Neutrophil (primary cell): ENCODE measurements around the gene COL8A1.

Source experiments
- H3K27ac ChIP-seq: fragments of 200-600 bp; sonication (generic); 2 replicates; pipeline ENCODE4 v1.5.1; 2016; ENCODE audit warnings: mild to moderate bottlenecking, moderate library complexity
- H3K27me3 ChIP-seq: fragments of 200-600 bp; sonication (generic); 2 replicates; pipeline ENCODE4 v1.6.0; 2016; ENCODE audit warnings: mild to moderate bottlenecking
- H3K36me3 ChIP-seq: fragments of 200-600 bp; sonication (generic); 2 replicates; pipeline ENCODE4 v1.5.1; 2017
- H3K4me1 ChIP-seq, 2 experiments: fragments of 200-600 bp in 1 of 2; sonication (generic) in 1 of 2; 1 replicate in 1 of 2; 2 replicates in 1 of 2; pipeline versions ENCODE4 v1.5.1 to v1.6.1; 2013 to 2016; ENCODE audit warnings: low read depth in 1 of 2, low read length in 1 of 2, mild to moderate bottlenecking in 1 of 2, moderate library complexity in 1 of 2; ENCODE audit not compliant: control insufficient read depth in 1 of 2, insufficient read depth in 1 of 2
- H3K4me3 ChIP-seq, 2 experiments: fragments of 200-600 bp in 1 of 2; sonication (generic) in 1 of 2; 1 replicate in 1 of 2; 2 replicates in 1 of 2; pipeline ENCODE4 v1.5.1; 2013 to 2016; ENCODE audit warnings: low read depth in 1 of 2, low read length in 1 of 2, mild to moderate bottlenecking in 1 of 2, moderate library complexity in 1 of 2
- H3K9me3 ChIP-seq: fragments of 200-600 bp; sonication (generic); 2 replicates; pipeline ENCODE4 v1.5.1; 2016
- CTCF ChIP-seq: fragments of 200-600 bp; sonication (generic); IDR thresholded peaks from 2 replicates; pipeline ENCODE4 v1.5.1; 2016; ENCODE audit warnings: antibody characterized with exemption

The COL8A1 gene

GRCh38 chr3:99681512-99681911 is 43.1 kb downstream of the COL8A1 start:
- no peak for TF ChIP-seq CTCF

GRCh38 chr3:99681976-99682375 is 43.6 kb downstream of the COL8A1 start:
- Histone ChIP-seq H3K4me1 (no peaks in the 10 kb centered on the region), H3K27ac (no peak overlapping the region), H3K9me3 (no peaks in the 10 kb centered on the region), H3K4me3 (no peak overlapping the region), H3K27me3 (peaks cover 6% of the 10 kb centered on the region), H3K36me3 (no peaks in the 10 kb centered on the region)
- no peak for TF ChIP-seq CTCF

More at GRCh38 chr3:99681512-99681911, 43.1 kb downstream of the COL8A1 start:
- no peak overlapping the region for H3K4me3 ChIP-seq
- H3K27me3 ChIP-seq = peaks cover 6% of the 10 kb centered on the region
- H3K27ac ChIP-seq = no peak overlapping the region
- H3K4me1 ChIP-seq = no peaks in the 10 kb centered on the region
- H3K36me3 ChIP-seq = no peaks in the 10 kb centered on the region
- H3K9me3 ChIP-seq = no peaks in the 10 kb centered on the region

GRCh38 chr3:99683465-99683864 is 45.1 kb downstream of the COL8A1 start:
- H3K4me3 ChIP-seq = no peak overlapping the region
- TF ChIP-seq CTCF = no peak
- no peak overlapping the region for H3K27ac ChIP-seq
- H3K36me3 ChIP-seq = no peaks in the 10 kb centered on the region
- peaks cover 6% of the 10 kb centered on the region for H3K27me3 ChIP-seq
- no peaks in the 10 kb centered on the region for H3K4me1 ChIP-seq
- H3K9me3 ChIP-seq = no peaks in the 10 kb centered on the region

GRCh38 chr3:99683876-99684275 is 45.5 kb downstream of the COL8A1 start:
- no peak for TF ChIP-seq CTCF
- no peak overlapping the region for H3K27ac ChIP-seq
- no peaks in the 10 kb centered on the region for H3K9me3 ChIP-seq
- H3K36me3 ChIP-seq = no peaks in the 10 kb centered on the region
- no peak overlapping the region for H3K4me3 ChIP-seq
- no peaks in the 10 kb centered on the region for H3K4me1 ChIP-seq
- H3K27me3 ChIP-seq = peaks cover 6% of the 10 kb centered on the region

GRCh38 chr3:99684644-99685043 is 46.2 kb downstream of the COL8A1 start:
- no peak overlapping the region for H3K4me3 ChIP-seq
- no peaks in the 10 kb centered on the region for H3K4me1 ChIP-seq
- no peak for TF ChIP-seq CTCF
- H3K27ac ChIP-seq = no peak overlapping the region
- no peaks in the 10 kb centered on the region for H3K36me3 ChIP-seq
- peaks cover 6% of the 10 kb centered on the region for H3K27me3 ChIP-seq
- H3K9me3 ChIP-seq = no peaks in the 10 kb centered on the region

GRCh38 chr3:99686469-99686868 is 48.1 kb downstream of the COL8A1 start:
- no peaks in the 10 kb centered on the region for H3K4me1 ChIP-seq
- no peak for TF ChIP-seq CTCF

More at GRCh38 chr3:99686469-99686868, 48.1 kb downstream of the COL8A1 start:
- H3K27me3 ChIP-seq = peaks cover 6% of the 10 kb centered on the region
- no peaks in the 10 kb centered on the region for H3K9me3 ChIP-seq
- H3K36me3 ChIP-seq = no peaks in the 10 kb centered on the region
- no peak overlapping the region for H3K4me3 ChIP-seq
- H3K27ac ChIP-seq = no peak overlapping the region
